Measurements from ENCODE around the gene ELAVL2. TPM values are rescaled to one million over a fixed set of nuclear protein-coding genes. Genes with fewer than 3 reads are reported as not detected.

ELAVL2 gene
- total RNA-seq, 2 donors from 2014 or later: 0.47 to 1.3 TPM

DNA sequence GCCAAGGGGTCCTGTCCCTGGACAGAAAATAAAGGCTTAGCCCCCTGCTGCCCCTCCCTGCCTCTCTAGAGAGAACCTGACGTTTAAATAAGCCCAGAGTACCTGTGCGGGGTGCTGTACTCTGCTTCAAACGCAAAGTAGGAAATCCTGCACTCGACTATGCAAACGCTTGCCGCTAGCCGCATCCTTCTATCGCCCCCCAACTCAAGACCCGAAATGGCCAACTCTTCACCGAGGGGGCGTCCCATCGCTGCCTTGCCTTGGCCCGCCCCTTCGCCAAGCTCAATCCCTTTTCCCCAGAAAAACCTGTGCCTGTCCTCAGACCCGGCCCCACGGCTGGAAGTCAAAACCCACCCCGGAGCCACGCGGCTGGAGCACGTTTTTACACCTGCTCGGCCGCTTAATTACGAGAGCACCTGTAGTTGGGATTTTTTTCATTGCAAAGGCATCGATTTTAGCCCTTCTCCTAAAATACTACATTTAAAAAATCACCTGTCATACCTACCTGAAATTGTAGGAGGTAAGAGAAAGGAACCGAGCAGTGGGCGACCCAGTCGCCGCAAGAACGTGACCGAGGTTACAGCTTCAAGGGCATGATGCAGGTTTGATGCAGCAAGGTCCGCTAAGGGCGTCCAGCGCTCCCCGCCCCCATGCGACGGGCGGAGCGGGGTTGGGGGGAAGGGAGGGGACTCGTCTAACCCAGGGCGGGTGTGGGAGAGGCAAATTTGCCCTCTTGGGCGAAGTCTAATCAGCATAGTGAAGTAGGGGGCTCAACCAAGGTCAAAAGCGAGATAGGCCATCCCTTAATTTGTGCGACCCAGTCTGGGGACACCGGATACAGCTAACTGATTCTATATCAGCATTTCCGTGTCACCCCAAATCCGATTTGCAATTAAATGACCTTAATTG is 3.5 kb downstream of the ELAVL2 start:
- DNase-seq: no peak
- intact Hi-C loops (cut with DNase I, micrococcal nuclease): no loop called here
- ATAC-seq: no peak

DNA sequence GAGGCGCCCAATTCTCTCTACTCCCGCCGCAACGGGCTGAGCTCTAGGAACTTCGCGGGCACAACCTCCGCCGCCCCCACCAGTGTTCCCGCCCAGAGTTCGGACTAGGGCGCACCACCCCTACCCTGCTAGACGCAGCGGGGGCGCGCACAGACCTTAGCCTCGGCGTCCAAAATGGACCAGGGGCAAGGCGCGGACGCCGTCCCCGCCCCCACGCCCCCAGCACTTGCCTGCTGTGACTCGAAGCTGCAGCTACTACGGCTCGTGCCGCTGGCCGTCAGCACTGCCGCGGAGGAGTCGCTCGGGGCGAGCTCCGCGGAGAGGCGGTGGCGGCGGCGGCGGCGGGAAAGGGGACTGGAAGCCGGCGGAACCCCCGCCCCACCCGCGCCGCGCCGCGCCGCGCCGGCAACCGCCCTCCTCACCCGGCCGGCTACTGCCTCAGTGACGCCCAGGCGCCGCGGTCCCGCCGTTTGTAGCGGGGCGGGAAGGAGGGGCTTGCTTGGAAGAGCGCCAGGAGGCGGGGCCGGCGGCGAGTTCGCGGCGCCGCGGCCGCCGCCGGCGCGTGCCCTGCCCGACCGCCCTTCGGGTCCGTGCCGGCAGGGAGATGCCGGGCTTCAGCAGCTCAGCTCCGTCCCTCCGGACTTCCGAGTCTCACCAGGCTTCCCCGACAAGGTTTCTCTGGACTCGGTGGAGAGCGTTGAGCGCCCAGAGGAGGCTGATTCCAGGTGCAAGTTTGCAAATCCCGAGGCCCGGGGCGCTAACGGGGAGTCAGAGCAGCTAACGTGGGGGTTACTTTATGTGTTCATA is 4.5 kb downstream of the ELAVL2 start:
- intact Hi-C loops (cut with DNase I, micrococcal nuclease): no loop called here
- peak; percentile 38 for ATAC-seq
- peak; percentile 30 to 52 for DNase-seq

DNA sequence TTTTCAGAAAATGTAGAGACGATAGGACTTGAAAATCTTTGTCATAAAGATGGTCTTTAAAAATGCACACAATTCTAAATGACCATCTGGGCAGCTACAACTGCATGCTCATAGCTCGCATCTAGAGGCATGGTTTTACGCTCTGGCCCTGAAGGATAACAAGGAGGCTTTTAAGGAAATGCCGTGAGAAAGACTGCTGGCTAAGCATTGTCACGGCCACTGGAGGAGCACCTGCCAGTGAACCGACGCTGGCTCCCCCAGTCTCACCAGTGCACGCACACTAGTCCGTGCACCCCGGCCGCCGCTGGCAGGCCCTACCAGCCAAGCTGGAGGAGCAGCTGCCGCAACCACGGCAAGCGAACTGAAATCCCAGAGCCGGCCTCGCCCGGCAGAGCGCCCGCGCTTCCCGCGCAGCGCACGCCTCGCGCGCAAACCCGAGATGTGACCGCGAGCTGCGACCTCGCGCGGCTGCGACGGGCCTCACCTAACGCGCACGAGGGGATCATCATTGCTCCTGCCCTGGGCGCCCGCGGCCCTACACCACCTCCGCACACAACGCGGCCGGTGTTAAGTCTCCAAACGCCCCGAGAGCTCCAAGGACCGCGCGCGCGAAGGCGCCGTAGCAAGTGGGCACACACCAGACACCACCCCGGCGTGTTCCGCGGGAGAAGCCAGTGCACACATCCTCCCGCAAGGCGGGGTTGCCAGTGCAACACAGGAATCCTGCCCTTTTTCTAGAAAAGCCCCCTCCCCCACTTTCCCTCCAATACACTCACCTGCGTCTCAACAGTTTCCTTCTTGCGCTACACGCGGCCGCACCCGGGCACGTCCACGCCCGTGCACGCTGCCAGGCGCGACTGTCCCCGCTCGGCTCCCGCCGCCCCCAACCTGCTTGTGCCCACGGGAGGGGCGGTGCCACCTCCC is 5.3 kb downstream of the ELAVL2 start:
- peak; percentile 19 to 30 for DNase-seq
- intact Hi-C loops (cut with DNase I, micrococcal nuclease): no loop called here
- ATAC-seq: peak; percentile 63

DNA sequence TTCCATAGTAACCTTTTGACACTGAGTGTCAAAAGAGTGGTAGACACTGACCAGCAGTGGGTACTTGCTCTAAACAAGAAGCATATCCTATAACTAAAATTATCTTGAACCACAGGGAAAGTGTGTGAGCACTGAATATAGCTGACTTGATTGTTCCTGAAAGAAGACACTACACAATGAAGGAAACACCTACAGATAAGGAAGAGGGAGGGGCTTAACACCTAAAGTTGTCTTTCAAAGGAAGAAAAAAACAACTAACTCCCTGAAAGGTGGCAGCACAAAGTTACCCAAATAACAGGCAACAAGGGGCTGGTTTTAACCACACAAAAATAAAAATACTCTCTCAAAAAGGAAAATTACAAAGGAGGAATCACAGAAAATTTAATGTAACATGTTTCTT is 6.6 kb downstream of the ELAVL2 start:
- intact Hi-C loops (cut with DNase I, micrococcal nuclease): no loop called here
- DNase-seq: no peak
- ATAC-seq: no peak

DNA sequence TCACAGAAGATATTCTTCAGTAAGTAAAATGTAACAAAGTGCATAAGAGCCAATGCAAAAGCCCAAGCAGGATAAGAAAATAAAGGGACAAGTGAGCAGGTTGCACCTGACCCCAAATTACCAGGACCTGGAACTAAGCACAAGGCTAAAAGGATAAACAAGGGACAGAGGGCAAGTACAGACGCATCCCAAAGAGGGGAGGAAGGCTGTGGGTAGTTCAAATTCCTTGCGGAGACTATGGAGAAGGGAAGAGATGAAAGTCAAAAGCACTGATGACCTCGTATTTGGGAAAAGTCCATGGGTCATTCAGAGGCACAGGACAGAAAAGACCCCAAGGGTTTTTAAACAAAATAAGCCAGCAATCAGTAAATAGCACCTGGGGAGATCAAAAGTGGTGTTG is 11.8 kb downstream of the ELAVL2 start:
- intact Hi-C loops (cut with DNase I, micrococcal nuclease): no loop called here
- ATAC-seq (no peak), DNase-seq (no peak)

DNA sequence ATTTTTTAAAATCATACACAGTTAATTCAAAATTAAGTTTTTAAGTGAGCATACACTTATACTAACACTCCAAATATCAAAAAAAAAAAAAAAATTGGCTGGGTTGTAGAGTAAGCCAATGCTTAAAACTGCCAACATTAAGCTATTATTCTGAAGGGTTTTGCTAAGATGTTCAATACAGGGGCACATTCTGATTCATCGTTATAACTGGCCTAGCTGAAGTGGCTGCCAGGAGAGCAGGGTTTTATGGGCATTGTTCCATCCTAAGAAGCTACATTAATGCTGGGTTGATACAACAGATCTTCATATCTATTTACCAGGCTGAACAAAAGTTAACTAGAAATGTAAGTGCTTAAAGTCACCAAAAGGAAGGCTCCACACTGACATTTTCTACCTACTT is 13.4 kb downstream of the ELAVL2 start:
- intact Hi-C loops (cut with DNase I, micrococcal nuclease): no loop called here
- no peak for DNase-seq
- ATAC-seq: no peak

DNA sequence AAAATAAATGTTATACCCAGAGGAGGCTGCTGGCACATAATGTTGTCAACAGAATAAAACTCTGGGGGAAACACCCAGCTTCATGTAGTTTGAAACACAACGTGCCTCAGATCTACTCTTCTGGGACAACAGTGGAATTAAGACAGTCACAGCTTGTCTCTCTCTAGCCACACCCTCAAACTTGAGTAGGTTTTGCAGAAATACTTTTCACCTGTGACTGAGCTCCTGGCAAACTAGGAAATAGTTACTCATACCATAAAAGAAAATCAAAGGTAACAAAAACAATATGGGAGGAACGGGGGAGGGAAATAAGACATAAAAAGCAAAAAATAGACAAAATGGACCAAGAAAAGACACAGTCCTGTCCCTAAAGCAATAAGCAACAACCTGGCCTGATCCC is 14.4 kb downstream of the ELAVL2 start:
- intact Hi-C loops (cut with DNase I, micrococcal nuclease): no loop called here
- ATAC-seq: no peak
- DNase-seq: no peak

DNA sequence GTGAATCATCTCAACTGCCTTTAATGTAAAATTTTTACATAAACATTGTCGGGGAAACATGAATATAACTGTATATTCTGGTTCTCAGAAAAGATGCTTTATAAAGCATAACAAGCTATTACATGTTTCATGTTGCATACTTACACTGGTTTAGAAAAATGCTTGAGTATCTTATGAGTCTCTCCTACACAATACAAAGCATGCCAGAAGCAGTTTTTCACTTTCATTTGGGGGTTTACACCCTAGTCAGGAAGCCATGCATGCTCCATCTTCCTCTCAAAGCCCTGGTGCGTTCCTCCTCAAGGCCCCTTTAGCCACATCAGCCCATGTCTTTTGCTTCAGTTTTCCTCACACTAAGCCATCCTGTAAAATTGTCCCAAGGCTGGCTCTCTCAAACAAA is 22.8 kb downstream of the ELAVL2 start:
- intact Hi-C loops (cut with DNase I, micrococcal nuclease): no loop called here
- no peak for DNase-seq
- no peak for ATAC-seq

DNA sequence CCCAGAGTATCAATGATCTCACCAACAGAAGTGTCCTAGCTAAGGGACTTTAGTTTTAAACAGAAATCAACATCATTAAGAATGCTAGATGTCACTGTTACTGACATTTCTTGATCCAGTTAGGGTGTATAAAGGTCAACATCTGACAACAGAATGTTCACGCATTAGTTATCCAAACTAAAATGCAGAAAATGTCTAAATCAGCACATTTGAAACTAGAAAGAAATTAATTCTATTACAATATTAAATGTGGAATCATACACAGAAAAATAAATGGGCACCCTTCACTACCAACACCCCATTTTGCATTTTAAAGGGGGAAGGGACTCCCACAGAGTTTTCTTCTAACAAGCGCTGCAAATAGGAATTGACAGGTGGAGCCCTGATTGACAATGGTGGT is 24.5 kb downstream of the ELAVL2 start:
- ATAC-seq (no peak), DNase-seq (no peak)
- intact Hi-C loops (cut with DNase I, micrococcal nuclease): no loop called here

DNA sequence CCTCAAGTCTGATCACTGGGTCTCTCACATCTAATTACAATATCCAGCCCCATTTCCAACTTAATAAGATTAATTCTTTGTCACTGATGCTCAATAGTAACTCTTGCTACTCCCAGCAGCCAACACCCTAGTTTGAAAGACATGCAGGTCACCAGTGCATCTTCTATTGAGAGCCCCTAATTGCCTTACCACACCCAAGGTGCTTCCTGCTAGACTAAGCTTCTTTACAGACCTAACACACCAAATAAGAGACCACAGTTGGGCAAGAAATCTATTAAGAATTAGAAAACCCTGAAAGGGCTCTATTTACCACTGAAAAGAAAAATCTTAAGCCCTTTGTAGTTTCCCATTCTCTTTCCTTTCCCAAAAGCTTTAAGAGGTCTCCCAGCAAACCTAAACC is 26.5 kb downstream of the ELAVL2 start:
- intact Hi-C loops (cut with DNase I, micrococcal nuclease): no loop called here
- ATAC-seq (no peak), DNase-seq (no peak)

DNA sequence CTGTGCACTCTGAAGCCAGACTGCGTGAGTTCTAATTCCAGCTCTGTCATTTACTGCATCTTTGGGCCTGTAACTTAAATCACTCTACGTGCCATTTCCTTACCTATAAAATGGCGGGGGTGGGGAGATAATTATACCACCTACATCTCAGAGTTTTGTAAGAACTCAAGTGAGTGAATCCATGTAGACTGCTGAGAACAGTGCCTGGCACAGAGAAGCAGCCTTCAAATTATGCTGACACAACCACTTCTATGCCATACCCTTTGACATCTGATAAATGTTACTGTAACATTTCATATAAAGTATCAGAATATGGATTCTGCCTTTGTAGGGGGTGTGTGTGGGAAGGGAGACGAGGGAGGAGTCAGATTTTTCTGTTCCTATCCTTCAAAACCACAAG is 27.7 kb downstream of the ELAVL2 start:
- intact Hi-C loops (cut with DNase I, micrococcal nuclease): no loop called here
- no peak for DNase-seq

DNA sequence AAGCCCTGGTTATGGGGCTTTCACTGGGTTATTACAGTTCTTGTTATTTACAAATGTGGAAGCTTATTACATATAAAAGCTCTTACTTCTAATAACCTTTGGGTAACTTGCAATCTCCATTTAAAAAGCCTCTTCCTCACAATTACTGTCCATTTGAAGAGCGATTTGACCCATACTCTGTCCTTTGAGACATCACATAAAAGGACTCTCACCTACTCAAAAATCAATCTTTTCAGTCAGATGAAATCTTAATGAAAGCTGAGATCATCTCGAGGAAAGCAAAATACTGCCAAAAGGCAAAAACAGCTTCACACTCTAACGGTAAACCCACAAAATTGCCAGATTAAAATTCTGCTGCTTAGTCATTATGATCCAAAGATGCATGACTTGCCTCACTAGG is 29.8 kb downstream of the ELAVL2 start:
- ATAC-seq (no peak), DNase-seq (no peak)
- intact Hi-C loops (cut with DNase I, micrococcal nuclease): no loop called here

More for the DNA sequence above, 27.7 kb downstream of the ELAVL2 start:
- no peak for ATAC-seq

DNA sequence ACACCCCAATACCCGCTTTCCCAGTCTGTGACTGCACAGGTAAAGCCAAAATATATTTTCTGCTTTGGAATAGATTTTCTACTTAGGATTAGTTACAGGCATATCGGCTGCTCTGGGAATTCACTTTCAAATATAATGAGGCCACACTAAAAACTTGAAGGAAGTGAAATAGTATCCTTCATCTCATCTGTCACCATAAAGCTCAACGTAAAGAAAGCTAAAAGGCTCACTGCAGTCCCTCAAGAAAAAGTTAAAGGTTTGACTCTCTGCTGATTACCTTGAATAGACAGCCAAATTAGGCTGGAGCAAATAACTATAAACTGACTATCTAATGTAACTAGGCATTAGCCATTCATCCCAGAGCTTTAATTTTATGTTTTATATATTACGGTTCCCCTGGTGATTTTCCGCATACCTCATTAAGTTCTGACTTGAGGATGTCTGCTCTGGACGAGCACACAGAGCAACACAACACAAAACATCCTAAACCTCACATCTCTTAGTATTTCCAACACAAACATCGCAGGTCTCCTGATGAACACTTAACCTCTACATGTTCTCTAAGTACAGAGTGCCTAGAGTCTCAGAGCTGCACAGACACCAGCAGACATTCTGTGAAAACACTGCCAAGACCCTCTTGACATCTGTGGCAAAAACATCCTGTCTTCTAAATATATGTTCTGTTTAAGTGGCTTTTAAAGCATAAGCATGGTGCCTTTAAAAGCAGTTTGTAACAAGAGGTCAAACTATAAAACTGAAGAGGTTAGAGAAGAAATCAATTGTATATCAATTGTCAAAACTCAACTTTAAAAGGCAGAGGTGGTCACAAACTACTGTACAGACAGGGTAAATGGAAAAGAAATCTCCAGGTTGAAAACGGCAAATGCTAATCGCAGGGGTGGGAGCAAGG is 35.4 kb downstream of the ELAVL2 start:
- ATAC-seq (no peak), DNase-seq (no peak)
- intact Hi-C loops (cut with DNase I, micrococcal nuclease): no loop called here

DNA sequence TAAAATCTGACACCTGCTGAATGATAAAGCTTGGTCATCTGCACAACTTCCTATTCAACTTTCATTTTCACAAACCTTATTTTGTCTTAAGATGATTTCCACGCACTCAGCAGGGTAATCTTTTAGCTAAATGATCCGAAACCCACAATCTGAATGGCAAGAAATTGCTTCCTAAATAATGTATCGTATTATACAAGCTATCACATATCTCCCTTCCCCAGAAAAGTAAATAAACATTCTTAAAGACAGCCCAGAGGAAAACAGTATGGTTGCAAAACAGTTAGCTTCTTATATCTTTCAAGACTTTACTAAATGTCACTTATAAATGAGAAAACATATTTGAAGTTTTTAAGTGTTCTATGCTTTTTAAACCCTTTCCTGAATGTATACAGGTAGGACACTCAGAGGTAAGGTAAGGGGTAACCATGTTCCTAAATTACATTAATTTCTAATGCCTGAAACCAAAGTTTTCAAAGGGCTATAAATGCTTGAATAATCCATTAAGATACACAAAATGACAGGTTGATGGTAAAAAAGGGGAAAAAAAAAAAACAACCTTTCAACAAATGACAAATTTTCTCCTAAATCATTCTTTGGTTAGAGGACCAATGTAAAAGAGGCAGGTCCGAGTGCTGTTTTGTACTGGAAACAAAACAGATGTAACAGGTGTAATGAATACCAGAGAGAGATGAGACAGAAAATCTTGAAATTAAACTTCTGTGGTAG is 36.3 kb downstream of the ELAVL2 start:
- ATAC-seq: no peak
- intact Hi-C loops (cut with DNase I, micrococcal nuclease): no loop called here
- DNase-seq: no peak

DNA sequence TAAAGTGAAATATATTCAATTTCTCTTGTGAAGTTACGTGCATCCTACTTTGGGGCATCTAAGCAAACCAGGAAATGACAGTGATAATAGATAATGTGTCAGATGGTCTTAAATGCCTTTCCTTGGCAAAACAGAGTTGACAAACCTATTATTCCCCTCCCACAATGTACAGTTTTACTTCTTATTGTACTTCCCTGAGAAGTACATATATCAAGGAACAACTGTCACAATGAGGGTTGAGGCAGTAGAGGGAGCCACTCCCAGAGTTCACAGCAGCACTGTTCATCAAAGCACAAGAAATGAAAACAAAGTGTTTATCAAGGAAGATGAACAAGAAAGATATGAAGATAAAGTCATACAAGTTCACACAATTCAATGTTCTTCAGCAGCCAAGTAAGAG is 41.1 kb downstream of the ELAVL2 start:
- intact Hi-C loops (cut with DNase I, micrococcal nuclease): no loop called here
- DNase-seq (no peak), ATAC-seq (peak; percentile 57)

DNA sequence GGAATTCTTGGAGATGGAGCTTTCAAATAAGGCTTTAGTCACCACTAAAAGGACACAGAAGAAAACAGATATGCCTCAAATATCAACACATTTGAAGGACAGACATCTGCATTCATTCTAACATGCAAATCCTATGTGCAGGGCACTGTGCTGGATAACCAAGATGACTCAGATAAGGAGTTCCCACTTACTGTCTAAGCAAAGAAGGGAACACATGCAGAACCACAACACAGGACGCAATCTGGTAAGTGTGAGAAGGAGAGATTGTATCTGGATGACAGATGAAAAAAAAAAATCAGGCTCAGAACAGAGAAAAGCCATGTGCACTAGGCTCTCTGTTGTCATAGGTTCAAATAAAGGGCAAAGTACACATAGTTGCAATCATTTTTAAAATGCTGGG is 42.5 kb downstream of the ELAVL2 start:
- no peak for DNase-seq
- ATAC-seq: no peak
- intact Hi-C loops (cut with DNase I, micrococcal nuclease): no loop called here

DNA sequence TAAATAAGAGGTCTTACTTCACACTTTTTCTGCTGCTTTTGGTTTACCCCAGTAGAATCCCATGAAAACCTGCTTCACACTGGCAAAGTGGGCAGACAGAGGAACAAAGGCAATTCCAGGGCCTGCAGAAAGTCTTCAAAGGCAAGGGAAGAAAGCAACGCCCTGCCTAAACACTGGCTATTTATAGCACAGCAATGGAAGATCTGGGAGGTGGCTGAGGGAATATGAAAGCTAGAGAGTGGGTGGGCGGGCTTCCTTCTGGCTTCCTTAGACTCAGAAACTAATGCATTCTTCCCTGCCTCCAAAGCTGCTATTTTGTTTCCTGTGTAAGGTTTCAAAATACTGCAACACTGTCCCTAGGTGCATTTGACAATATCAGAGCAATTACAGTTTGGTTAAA is 46.8 kb downstream of the ELAVL2 start:
- DNase-seq (peak; percentile 23 to 43), ATAC-seq (peak; percentile 97)
- intact Hi-C loops (cut with DNase I, micrococcal nuclease): no loop called here

DNA sequence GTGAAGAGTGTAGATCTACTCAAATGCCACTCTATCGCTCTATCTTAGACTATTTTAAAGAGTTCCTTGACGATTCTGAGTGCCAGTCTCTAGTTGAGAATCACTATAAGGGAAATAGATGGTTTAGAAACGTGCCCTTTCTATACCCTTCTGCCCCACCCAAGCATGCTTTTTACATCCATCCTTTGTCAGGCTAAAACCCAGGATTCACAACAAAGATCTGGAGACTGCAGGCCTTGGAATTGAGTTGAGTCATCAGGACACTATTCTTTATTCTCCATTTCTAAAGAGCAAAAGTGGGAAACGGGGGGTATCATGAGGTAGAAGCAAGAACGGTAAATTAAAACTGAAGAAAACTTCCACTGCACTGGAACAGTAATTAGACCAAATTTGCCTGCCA is 48.7 kb downstream of the ELAVL2 start:
- ATAC-seq (no peak), DNase-seq (no peak)
- intact Hi-C loops (cut with DNase I, micrococcal nuclease): no loop called here
